Effector CD4-positive, alpha-beta T cell (primary cell): ENCODE data around the gene RAB15.
"Not testable (repeated sequence)": the region's sequence is repeated elsewhere in the genome, so short reads cannot be mapped to it uniquely, and the experiment has no call there.

Source experiments
- DNase-seq: peaks from one replicate; pipeline ENCODE4 v3.0.0-alpha.2; 2020

RAB15 gene

GRCh38 chr14:64934338-64934929, 37.7 kb downstream of the RAB15 start:
- DNase-seq: no peak

GRCh38 chr14:64932231-64932630, 39.9 kb downstream of the RAB15 start:
- no peak for DNase-seq

GRCh38 chr14:64931123-64931522, 41.0 kb downstream of the RAB15 start:
- no peak for DNase-seq

- no peak for DNase-seq
Measured at GRCh38 chr14:64930085-64930843, 41.9 kb downstream of the RAB15 start.

GRCh38 chr14:64929014-64929359, 43.1 kb downstream of the RAB15 start:
- no peak for DNase-seq

- DNase-seq: no peak
Measured at GRCh38 chr14:64928239-64929013, 43.7 kb downstream of the RAB15 start.

- DNase-seq: no peak
Measured at GRCh38 chr14:64927031-64927430, 45.1 kb downstream of the RAB15 start.

GRCh38 chr14:64926398-64926995, 45.6 kb downstream of the RAB15 start:
- DNase-seq: no peak

- DNase-seq: no peak
Measured at GRCh38 chr14:64923015-64923414, 49.1 kb downstream of the RAB15 start.

- no peak for DNase-seq
Measured at GRCh38 chr14:64920465-64920864, 51.7 kb downstream of the RAB15 start.

GRCh38 chr14:64919618-64920017, 52.5 kb downstream of the RAB15 start:
- DNase-seq: no peak

GRCh38 chr14:64919215-64919614, 52.9 kb downstream of the RAB15 start:
- DNase-seq: no peak

- no peak for DNase-seq
Measured at GRCh38 chr14:64918216-64918615, 53.9 kb downstream of the RAB15 start.

- DNase-seq: no peak
Measured at GRCh38 chr14:64915797-64916196, 56.3 kb downstream of the RAB15 start.

- no peak for DNase-seq
Measured at GRCh38 chr14:64915029-64915424, 57.1 kb downstream of the RAB15 start.

GRCh38 chr14:64914237-64915028, 57.7 kb downstream of the RAB15 start, which contains the start of gene CHURC1:
Gene CHURC1, plus strand, starts transcription at chr14:64914455. Its CDS starts 41 bp downstream, at chr14:64914496.
- DNase-seq: peak; percentile 97

- not testable (repeated sequence) for DNase-seq
Measured at GRCh38 chr14:64913477-64913876, 58.7 kb downstream of the RAB15 start.

- no peak for DNase-seq
Measured at GRCh38 chr14:64912261-64912660, 59.9 kb downstream of the RAB15 start.

GRCh38 chr14:64910847-64911495, 61.2 kb downstream of the RAB15 start:
- DNase-seq: no peak

- DNase-seq: no peak
Measured at GRCh38 chr14:64906022-64906421, 66.1 kb downstream of the RAB15 start.

GRCh38 chr14:64899958-64900357, 72.2 kb downstream of the RAB15 start:
- DNase-seq: no peak
